HL-60/S4 treated with retinoic acid at 250 ng/mL for 4 days and 3 days (cell line): Measurements from ENCODE around the gene DCAF6.

ENCODE experiments used
- in situ Hi-C: fragments of 300-500 bp; cut with MboI; formaldehyde crosslinking; loops from 2 replicates; pipeline ENCODE4 v1.7.0; 2022; ENCODE audit warnings: low sequenced_read_pairs

The DCAF6 gene

GRCh38 chr1:168083456-168084325 is 147.2 kb downstream of the DCAF6 start:
- in situ Hi-C loops: no loop called here

DNA sequence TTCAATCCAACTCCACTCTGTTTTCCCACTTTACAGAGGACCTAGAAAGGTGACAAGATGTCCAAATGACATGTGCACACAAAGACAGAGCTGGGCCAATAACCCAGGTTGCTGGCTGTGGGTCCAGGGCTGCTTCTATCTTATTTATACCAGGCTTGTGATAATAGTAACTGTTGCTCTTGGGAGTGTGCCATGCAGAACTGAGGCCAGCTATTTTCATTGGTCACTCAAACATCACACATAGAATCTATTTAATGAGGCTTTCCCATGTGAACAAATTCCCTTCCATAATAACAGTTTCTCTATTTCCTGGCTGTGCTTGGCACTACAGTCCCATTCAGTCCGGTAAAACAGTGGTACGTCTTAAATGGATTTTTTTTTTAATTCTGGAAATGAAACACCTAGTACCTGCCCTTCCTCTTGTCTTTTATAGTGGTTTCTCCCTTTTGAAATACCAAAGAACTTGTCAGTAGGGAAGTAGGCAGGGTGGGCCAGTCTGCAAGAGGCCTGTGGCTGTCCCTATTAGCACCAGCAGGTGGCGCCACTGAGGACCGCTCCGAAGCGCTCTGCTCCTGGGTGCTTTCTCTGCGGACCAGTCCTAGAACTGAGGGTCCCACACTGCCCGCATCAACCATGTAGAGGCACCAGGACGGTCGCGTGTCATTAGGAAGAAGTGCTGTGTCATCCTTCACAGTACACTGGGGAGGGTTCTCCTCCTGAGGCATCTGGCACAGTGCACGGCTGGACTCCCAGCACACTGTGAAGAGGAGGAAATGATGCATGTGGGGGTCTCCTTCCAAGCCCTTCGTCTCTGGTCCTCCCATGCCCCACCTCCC is 148.1 kb downstream of the DCAF6 start:
- in situ Hi-C loops: no loop called here

GRCh38 chr1:168085401-168085872 is 149.0 kb downstream of the DCAF6 start:
- in situ Hi-C loops: no loop called here

DNA sequence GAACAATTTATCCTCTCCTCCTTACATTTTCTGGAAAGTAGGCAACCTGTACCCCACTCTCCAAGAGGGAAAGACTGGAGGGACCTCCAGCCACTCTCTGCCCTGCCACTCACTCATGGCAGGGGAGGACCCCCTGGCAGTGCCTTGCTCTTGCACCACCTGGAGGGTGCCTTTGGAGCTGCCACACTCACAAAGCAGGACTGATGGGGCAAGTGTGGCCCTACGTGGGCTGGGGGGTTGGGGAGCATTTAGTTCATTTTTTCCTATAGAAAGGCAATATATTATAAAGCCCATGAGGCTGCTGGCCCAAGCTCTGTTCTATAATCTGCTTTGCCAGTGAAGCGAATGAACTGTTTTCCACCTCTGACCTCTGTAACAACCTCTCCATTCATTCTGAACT is 150.0 kb downstream of the DCAF6 start:
- in situ Hi-C loops: no loop called here

DNA sequence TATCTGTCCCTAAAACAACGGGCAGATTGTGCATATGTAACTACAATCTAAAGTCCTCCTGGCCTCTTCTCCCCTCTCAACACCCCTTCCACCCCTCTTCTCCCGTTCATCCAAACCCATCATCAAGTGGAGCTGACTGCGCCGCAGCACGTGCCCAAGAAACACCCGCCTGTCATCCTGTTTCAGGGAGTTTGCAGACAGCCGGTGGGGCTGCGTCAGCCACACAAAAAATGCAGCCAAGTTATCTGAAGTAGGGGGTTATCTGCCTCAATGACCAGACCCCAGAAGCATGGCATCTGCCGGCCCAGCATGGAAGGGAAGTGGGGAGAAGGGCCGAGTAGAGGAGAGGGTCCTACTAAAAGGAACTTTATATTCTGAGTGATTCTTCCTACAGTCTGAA is 151.2 kb downstream of the DCAF6 start:
- in situ Hi-C loops: no loop called here

DNA sequence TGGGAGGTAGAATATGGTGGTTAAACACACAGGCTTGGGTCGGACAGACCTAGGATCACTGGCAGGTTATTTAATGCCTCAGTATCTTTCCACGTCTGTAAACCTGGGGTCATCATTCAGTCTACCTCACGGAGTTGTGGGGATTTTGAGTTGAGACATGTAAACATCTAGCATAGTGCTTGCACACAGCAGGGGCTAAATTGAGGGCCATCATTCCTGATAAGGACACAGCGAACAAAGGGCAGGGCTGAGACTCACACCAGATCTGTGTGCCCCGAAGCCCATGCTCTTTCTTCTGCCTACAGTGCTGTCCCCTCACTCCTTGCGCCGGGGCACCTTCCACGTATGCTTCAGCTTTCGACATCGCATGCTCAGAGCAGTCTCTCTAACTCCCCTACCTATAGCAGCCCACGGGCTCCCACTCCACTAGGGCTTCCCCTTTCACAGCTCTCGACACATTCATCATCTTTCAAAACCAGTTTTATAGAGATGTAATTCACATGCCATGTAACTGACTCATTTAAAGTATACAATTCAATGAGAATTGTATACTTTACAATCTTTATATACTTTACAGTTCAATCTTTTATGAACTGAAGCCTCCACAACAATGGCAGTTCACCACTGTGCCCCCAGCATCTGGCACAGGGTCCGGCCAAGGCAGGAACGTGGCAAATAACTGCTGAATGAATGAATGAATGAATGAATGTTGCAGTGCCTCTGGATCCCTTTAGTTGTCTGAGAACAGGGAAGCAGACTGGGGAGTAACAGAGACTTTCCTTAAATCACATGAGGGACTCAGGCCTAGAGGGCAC is 152.2 kb downstream of the DCAF6 start:
- in situ Hi-C loops: no loop called here

DNA sequence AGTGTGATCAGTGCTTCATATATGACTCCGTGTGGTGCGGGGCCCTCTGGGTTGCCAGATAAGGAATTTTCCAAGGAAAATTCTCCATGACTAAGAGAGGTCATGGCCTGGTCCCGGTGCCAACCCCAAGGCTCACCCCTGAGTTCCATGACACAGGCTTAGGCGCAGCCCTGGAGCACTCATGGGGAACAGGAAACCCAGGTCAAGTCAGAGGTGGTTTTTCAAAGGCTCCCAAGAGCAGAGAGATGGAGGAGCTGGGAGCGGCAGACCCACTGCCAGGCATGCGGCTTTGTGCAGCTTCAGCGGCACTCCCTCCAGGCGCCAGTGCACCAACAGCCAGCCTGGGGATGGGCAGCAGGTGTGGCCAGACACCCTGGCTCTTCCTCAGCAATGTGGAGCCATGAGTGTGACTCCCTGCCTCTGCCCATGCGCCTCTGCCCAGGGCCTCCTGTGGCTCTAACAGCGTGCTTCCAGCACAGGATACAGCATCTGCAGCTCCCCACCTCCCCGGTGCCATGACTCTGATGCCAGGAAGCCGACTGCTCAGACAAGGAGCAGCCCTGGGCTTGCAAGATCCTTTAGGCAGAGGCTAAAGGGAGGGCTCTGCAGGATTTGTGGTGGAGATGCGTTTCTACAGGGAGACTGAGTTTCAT is 153.0 kb downstream of the DCAF6 start:
- in situ Hi-C loops: no loop called here

- in situ Hi-C loops: no loop called here
These were observed 153.5 kb downstream of the DCAF6 start for GRCh38 chr1:168089979-168090337.

GRCh38 chr1:168090395-168090794 is 153.9 kb downstream of the DCAF6 start:
- in situ Hi-C loops: no loop called here

DNA sequence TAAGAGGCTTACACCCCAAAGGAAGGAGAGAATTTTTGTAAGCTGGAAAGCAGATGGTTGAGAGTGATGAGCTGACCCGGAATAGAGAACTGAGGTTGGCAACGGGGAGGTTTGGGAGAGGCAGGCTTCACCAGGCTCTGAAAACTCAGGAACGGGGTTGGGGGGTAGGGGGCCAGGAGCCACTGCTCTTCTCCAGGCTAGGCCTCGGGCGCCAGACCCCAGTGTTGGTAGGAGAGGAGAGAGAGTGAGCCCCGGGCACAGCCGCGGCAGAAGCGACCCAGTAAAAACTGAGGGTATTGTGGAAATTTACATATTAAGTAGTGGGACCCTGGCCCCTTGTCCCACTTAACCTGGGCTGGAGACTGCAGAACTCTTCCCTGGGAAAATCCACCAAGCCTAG is 154.6 kb downstream of the DCAF6 start:
- in situ Hi-C loops: no loop called here

DNA sequence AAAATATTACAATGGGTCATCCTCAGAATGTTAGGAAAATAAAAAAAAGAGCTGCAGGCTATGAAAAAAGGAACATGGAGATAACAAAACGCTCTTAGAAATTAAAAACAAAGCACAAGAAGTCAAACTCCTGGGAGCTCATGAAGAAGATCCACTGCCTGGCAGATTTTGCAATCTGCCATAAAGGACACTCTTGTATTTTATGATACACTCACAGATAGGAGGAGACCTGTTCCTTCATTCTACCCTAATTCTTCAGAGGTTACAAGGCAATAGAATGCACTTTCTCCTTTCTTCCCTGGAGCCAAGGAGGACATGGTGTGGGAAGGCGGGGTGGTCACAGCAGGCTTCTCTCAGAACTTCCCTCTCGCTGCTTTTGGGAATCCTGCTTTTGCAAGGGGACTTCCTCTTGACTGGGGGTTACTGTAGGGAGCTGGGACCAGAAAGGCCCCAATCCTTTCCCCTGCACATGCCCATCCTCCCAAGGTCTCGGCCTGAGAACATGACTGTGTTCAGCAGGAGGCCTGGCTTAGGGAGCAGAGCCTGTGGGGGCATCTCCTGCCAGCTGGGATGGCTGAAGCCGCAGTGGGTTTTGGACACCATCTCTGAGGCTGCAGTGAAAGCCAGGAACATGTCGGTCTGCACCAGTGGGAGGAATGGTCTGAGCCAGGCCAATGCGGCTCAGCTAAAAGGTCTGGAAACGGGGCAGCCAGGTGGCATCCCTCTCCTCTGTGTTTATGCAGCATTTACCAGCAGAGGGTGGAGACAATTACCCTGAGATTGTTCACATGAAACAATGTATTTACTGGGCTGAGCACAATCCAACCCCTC is 155.5 kb downstream of the DCAF6 start:
- in situ Hi-C loops: no loop called here

GRCh38 chr1:168092566-168093355 is 156.3 kb downstream of the DCAF6 start:
- in situ Hi-C loops: no loop called here

GRCh38 chr1:168093616-168094015 is 157.1 kb downstream of the DCAF6 start:
- in situ Hi-C loops: no loop called here

DNA sequence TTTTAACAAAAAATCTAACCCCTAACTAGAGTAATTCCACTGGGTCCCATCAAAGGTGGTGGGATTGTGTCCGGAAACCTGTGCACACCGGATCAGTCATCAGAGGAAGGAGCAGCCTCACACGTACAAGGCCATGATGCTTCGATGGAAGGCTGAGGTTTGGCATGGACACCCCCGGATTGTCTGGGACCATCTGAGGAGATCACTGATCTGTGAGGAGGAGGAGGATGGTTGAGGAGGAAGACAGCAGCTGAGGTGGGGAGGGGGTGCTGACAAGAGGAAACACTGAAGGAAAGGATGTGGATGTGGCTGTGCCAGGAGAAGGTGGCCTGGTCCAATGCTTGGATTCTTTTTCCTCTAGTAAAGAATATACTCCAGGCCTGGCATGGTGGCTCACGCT is 159.0 kb downstream of the DCAF6 start:
- in situ Hi-C loops: no loop called here

- in situ Hi-C loops: no loop called here
These were observed 160.0 kb downstream of the DCAF6 start for GRCh38 chr1:168096296-168097165.

DNA sequence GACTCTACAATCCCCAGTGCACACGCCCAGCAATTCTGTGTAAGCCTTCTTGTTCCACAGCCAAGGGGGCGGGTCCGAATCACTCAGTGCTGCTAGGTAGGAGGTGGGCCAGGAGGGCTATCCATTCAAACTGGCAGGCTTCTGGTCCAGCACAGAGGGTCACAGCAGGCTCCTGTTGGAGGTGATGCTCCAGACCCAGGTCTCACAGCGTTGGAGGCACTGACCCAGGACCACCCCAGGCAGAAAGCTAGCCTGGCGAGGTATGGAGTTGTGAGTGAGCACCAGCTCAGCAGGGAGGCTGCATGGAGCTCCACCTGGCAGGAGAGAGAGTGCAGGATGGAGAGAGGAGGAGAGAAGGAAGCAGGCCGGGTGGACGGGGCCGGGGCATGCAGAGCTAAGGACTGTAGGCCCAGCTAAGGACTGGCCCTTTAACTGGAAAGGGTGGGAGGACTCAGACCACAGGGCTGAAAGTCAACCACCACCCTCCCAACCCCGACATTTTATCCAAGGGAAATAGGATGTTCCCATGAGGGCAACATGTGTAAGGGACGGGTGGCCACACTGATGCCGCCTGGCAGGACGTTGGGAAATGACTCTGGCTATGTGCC is 161.5 kb downstream of the DCAF6 start:
- in situ Hi-C loops: no loop called here

GRCh38 chr1:168098534-168099320 is 162.2 kb downstream of the DCAF6 start:
- in situ Hi-C loops: no loop called here
